IMR-90 (cell line): Measurements from ENCODE around the gene N4BP2. TPM values are rescaled to one million over a fixed set of nuclear protein-coding genes. Genes with fewer than 3 reads are reported as not detected.

ENCODE experiments used
- ATAC-seq: fragments of 200-7000 bp; cut with Tn5 transposase; 2 replicates; pipeline ENCODE4 v1.9.1; 2020; ENCODE audit warnings: low read depth, mild to moderate bottlenecking, moderate library complexity
- BruUV-seq: library from RNA; stranded (reverse); fragments of 400-500 nt; replicated peaks from 2 replicates; lab custom pipeline; 2021; lab: Mats Ljungman, UMichigan
- CTCF ChIA-PET: fragments of 300-600 bp; formaldehyde crosslinking; extraction: SDS; loops from one replicate; lab custom pipeline; 2021; ENCODE audit warnings: antibody characterized with exemption; lab: Yijun Ruan, JAX
- POLR2A ChIA-PET: fragments of 300-600 bp; sonication (Branson Sonifier 250); formaldehyde crosslinking; loops from one replicate; lab custom pipeline; 2022; ENCODE audit warnings: antibody characterized with exemption; ENCODE audit not compliant: unreplicated experiment; lab: Charles Lee
- DNase-seq: peaks from one replicate; pipeline ENCODE4 v3.0.0; 2013
- H2AFZ ChIP-seq: replicated peaks from 2 replicates; pipeline ENCODE3; 2013; ENCODE audit warnings: low read length, mild to moderate bottlenecking; ENCODE audit not compliant: poor library complexity
- H2AK5ac ChIP-seq: 2 replicates; pipeline ENCODE4 v1.6.1; 2013; ENCODE audit warnings: low read depth, low read length, inconsistent platforms
- H2AK9ac ChIP-seq: replicated peaks from 2 replicates; pipeline ENCODE3; 2013; ENCODE audit warnings: mild to moderate bottlenecking, low read depth, low read length, moderate library complexity; ENCODE audit not compliant: poor library complexity
- H2BK120ac ChIP-seq: 2 replicates; pipeline ENCODE4 v1.6.1; 2013; ENCODE audit warnings: low read depth, low read length, inconsistent platforms
- H2BK15ac ChIP-seq: 3 replicates; pipeline ENCODE4 v1.6.1; 2013; ENCODE audit warnings: low read depth, low read length, inconsistent platforms
- H2BK20ac ChIP-seq: 2 replicates; pipeline ENCODE4 v1.6.1; 2013; ENCODE audit warnings: low read depth, mild to moderate bottlenecking, inconsistent platforms, low read length, moderate library complexity
- H2BK5ac ChIP-seq: 2 replicates; pipeline ENCODE4 v1.6.1; 2013; ENCODE audit warnings: mild to moderate bottlenecking, low read depth, low read length, inconsistent platforms; ENCODE audit not compliant: poor library complexity, severe bottlenecking
- H3K14ac ChIP-seq: replicated peaks from 2 replicates; pipeline ENCODE4 v1.6.1; 2013; ENCODE audit warnings: low read depth, low read length, inconsistent platforms
- H3K18ac ChIP-seq: 2 replicates; pipeline ENCODE4 v1.6.1; 2013; ENCODE audit warnings: low read depth, low read length, control low read depth
- H3K23ac ChIP-seq: 2 replicates; pipeline ENCODE4 v1.6.1; 2013; ENCODE audit warnings: low read depth, low read length, inconsistent platforms
- H3K27ac ChIP-seq: 2 replicates; pipeline ENCODE4 v1.5.1; 2013; ENCODE audit warnings: mild to moderate bottlenecking, control low read depth, low read length; ENCODE audit not compliant: insufficient read depth
- H3K27me3 ChIP-seq: 2 replicates; pipeline ENCODE4 v1.6.1; 2013; ENCODE audit warnings: low read length; ENCODE audit not compliant: control insufficient read depth, insufficient read depth
- H3K36me3 ChIP-seq: 2 replicates; pipeline ENCODE4 v1.6.1; 2013; ENCODE audit warnings: low read length, mixed read lengths; ENCODE audit not compliant: control insufficient read depth, insufficient read depth
- H3K4ac ChIP-seq: 2 replicates; pipeline ENCODE4 v1.6.1; 2013; ENCODE audit warnings: low read depth, low read length, inconsistent platforms
- H3K4me1 ChIP-seq: 2 replicates; pipeline ENCODE4 v1.6.1; 2013; ENCODE audit warnings: low read length, mixed read lengths; ENCODE audit not compliant: control insufficient read depth, insufficient read depth
- H3K4me2 ChIP-seq: 2 replicates; pipeline ENCODE4 v1.6.1; 2013; ENCODE audit warnings: low read depth, mild to moderate bottlenecking, control low read depth, low read length, moderate library complexity
- H3K4me3 ChIP-seq: 2 replicates; pipeline ENCODE4 v1.5.1; 2013; ENCODE audit warnings: low read depth, mild to moderate bottlenecking, control low read depth, low read length, moderate library complexity; ENCODE audit not compliant: insufficient read depth
- H3K56ac ChIP-seq: 2 replicates; pipeline ENCODE4 v1.6.1; 2013; ENCODE audit warnings: low read length, inconsistent platforms; ENCODE audit not compliant: insufficient read depth; ENCODE audit errors: extremely low read depth
- H3K79me1 ChIP-seq, 2 experiments: 2 replicates each; pipeline ENCODE4 v1.6.1; 2013; ENCODE audit warnings: low read length in 2 of 2, inconsistent platforms in 1 of 2, low read depth in 1 of 2
- H3K9ac ChIP-seq: 2 replicates; pipeline ENCODE4 v1.6.1; 2013; ENCODE audit warnings: low read depth, low read length, control low read depth
- H3K9me1 ChIP-seq: 2 replicates; pipeline ENCODE4 v1.6.1; 2013; ENCODE audit warnings: low read length, inconsistent platforms; ENCODE audit not compliant: insufficient read depth
- H3K9me3 ChIP-seq: 2 replicates; pipeline ENCODE4 v1.6.1; 2013; ENCODE audit warnings: low read length; ENCODE audit not compliant: control insufficient read depth, insufficient read depth
- H4K20me1 ChIP-seq: 2 replicates; pipeline ENCODE4 v1.6.1; 2013; ENCODE audit warnings: low read length, inconsistent platforms; ENCODE audit not compliant: insufficient read depth
- H4K5ac ChIP-seq: 2 replicates; pipeline ENCODE4 v1.6.1; 2013; ENCODE audit warnings: mild to moderate bottlenecking, low read depth, low read length, control low read depth
- H4K8ac ChIP-seq, 2 experiments: 2 replicates each; pipeline ENCODE4 v1.6.1; 2013; ENCODE audit warnings: low read depth in 2 of 2, low read length in 2 of 2, control low read depth in 1 of 2, inconsistent platforms in 1 of 2
- H4K91ac ChIP-seq: 2 replicates; pipeline ENCODE4 v1.6.1; 2013; ENCODE audit warnings: low read depth, low read length, inconsistent platforms; ENCODE audit not compliant: insufficient read depth
- BHLHE40 ChIP-seq: fragments of 150-350 bp; IDR thresholded peaks from 2 replicates; pipeline ENCODE4 v1.6.1; 2016; ENCODE audit warnings: mild to moderate bottlenecking, low read depth, low read length
- CEBPB ChIP-seq: IDR thresholded peaks from 2 replicates; pipeline ENCODE4 v1.6.1; 2012; ENCODE audit warnings: low read depth, low read length, improper control_type of control experiment
- CHD1 ChIP-seq: IDR thresholded peaks from 2 replicates; pipeline ENCODE4 v1.6.1; 2012; ENCODE audit warnings: low read depth, low read length, improper control_type of control experiment
- FOS ChIP-seq: fragments of 150-350 bp; IDR thresholded peaks from 2 replicates; pipeline ENCODE4 v1.6.1; 2016; ENCODE audit warnings: low read depth, low read length
- MAFK ChIP-seq: IDR thresholded peaks from 2 replicates; pipeline ENCODE4 v1.6.1; 2012; ENCODE audit warnings: low read depth, low read length, improper control_type of control experiment
- MXI1 ChIP-seq: IDR thresholded peaks from 2 replicates; pipeline ENCODE4 v1.6.1; 2012; ENCODE audit warnings: low read depth, mild to moderate bottlenecking, low read length, moderate library complexity, borderline replicate concordance
- NFE2L2 ChIP-seq: fragments of 150-350 bp; IDR thresholded peaks from 2 replicates; pipeline ENCODE4 v1.6.1; 2016; ENCODE audit warnings: low read depth, mild to moderate bottlenecking, low read length
- RAD21 ChIP-seq: IDR thresholded peaks from 2 replicates; pipeline ENCODE4 v1.6.1; 2012; ENCODE audit warnings: low read length, improper control_type of control experiment
- RCOR1 ChIP-seq: IDR thresholded peaks from 2 replicates; pipeline ENCODE4 v1.6.1; 2012; ENCODE audit warnings: mild to moderate bottlenecking, low read length, improper control_type of control experiment; ENCODE audit not compliant: insufficient replicate concordance
- SMC3 ChIP-seq: fragments of 150-350 bp; IDR thresholded peaks from 2 replicates; pipeline ENCODE4 v1.6.1; 2016; ENCODE audit warnings: low read depth, mild to moderate bottlenecking, antibody characterized with exemption, low read length, moderate library complexity
- WGBS, 2 experiments: methylation state at CpG; one replicate each; pipeline versions ENCODE4 v1.1.5 to v1.1.7; 2013; ENCODE audit warnings: missing lambda C conversion rate in 2 of 2; ENCODE audit not compliant: insufficient read length in 1 of 2; ENCODE audit errors: extremely low coverage in 2 of 2; 5-methylcytosine and 5-hydroxymethylcytosine counted together
- dilution Hi-C: fragments of 300-500 bp; cut with HindIII; formaldehyde crosslinking; loops from one replicate; pipeline ENCODE4 v1.14.3; 2018; ENCODE audit warnings: low sequenced_read_pairs; ENCODE audit not compliant: unreplicated experiment
- in situ Hi-C: fragments of 300-500 bp; cut with MboI; formaldehyde crosslinking; loops from 3 replicates; pipeline ENCODE4 v1.14.3; 2019; ENCODE audit warnings: low sequenced_read_pairs, inconsistent platforms, mixed read lengths
- intact Hi-C: fragments of 100-400 bp; cut with micrococcal nuclease; formaldehyde crosslinking; loops from 2 replicates; pipeline ENCODE4 v1.10.0; 2022
- polyA plus RNA-seq, 3 experiments: library from polyadenylated mRNA; depleted of rRNA; stranded (reverse); fragments of >200 nt; gene quantifications; 2 replicates each; pipeline ENCODE4 v1.2.3, GENCODE V29; 2012; ENCODE audit warnings: low replicate concordance in 1 of 3
- total RNA-seq: library from RNA; depleted of rRNA; stranded (reverse); fragments of >200 nt; gene quantifications from 2 replicates; pipeline ENCODE4 v1.2.3, GENCODE V29; 2012
- TF ChIP-seq, protein P1 (sequence below): fragments of 150-350 bp; IDR thresholded peaks from 2 replicates; pipeline ENCODE4 v1.6.1; 2016; ENCODE audit warnings: low read depth, mild to moderate bottlenecking, low read length, moderate library complexity, borderline replicate concordance
- TF ChIP-seq, protein P2 (sequence below): conservative IDR thresholded peaks from 2 replicates; pipeline ENCODE4 v1.5.1; 2012; ENCODE audit warnings: mild to moderate bottlenecking, low read depth, low read length, improper control_type of control experiment

N4BP2 gene
- total and polyA plus RNA-seq, 2 of the 4 experiments (the other 2 are of a cell fraction) = 0.84 to 2.2 TPM

DNA sequence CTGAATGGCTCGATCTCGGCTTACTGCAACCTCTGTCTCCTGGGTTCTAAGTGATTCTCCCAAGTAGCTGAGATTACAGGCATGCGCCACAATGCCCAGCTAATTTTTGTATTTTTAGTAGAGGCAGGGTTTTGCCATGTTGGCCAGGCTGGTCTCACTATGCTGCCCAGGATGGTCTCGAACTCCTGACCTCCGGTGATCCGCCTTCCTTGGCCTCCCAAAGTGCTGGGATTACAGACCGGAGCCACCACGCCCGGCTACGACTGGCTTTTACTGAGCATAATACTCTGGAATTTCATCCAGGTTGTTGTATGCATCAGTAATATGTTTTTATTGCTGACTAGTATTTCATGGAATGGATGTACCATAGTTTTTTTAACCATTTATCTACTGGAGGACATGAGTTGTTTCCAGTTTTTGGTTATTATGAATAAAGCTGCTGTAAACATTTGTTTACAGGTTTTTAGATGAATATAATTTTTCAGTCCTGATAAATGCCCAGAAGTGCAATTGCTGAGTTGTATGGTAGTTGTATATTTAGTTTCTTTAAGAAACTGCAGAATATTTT is 31.2 kb downstream of the N4BP2 start:
- dilution Hi-C loops = no loop called here
- no peaks in the 10 kb centered on the region for H3K79me1 ChIP-seq
- no peaks in the 10 kb centered on the region for H4K20me1 ChIP-seq
- intact Hi-C loops = no loop called here
- no peaks in the 10 kb centered on the region; the same call in 1 of the 2 replicates for H3K9me3 ChIP-seq
- H3K18ac ChIP-seq = no peak overlapping the region
- no peak overlapping the region for H3K4me3 ChIP-seq
- H4K8ac ChIP-seq = no peak overlapping the region
- no peak overlapping the region for H3K9ac ChIP-seq
- TF ChIP-seq RCOR1 (no peak), RAD21 (no peak), MXI1 (no peak), FOS (no peak), CHD1 (no peak), NFE2L2 (no peak), SMC3 (no peak), BHLHE40 (no peak), CEBPB (no peak), MAFK (no peak)
- TF ChIP-seq, protein P1, sequence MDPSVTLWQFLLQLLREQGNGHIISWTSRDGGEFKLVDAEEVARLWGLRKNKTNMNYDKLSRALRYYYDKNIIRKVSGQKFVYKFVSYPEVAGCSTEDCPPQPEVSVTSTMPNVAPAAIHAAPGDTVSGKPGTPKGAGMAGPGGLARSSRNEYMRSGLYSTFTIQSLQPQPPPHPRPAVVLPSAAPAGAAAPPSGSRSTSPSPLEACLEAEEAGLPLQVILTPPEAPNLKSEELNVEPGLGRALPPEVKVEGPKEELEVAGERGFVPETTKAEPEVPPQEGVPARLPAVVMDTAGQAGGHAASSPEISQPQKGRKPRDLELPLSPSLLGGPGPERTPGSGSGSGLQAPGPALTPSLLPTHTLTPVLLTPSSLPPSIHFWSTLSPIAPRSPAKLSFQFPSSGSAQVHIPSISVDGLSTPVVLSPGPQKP = no peak
- TF ChIP-seq, protein P2, sequence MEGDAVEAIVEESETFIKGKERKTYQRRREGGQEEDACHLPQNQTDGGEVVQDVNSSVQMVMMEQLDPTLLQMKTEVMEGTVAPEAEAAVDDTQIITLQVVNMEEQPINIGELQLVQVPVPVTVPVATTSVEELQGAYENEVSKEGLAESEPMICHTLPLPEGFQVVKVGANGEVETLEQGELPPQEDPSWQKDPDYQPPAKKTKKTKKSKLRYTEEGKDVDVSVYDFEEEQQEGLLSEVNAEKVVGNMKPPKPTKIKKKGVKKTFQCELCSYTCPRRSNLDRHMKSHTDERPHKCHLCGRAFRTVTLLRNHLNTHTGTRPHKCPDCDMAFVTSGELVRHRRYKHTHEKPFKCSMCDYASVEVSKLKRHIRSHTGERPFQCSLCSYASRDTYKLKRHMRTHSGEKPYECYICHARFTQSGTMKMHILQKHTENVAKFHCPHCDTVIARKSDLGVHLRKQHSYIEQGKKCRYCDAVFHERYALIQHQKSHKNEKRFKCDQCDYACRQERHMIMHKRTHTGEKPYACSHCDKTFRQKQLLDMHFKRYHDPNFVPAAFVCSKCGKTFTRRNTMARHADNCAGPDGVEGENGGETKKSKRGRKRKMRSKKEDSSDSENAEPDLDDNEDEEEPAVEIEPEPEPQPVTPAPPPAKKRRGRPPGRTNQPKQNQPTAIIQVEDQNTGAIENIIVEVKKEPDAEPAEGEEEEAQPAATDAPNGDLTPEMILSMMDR = no peak
- no peak overlapping the region for H3K14ac ChIP-seq
- ChIA-PET POLR2A (no interaction called here), CTCF (interaction anchor here (0.9 kb wide), 1 partner anchor 13 kb away, joined by 3 read pairs; no protein-coding TSS in a partner anchor)
- no peak overlapping the region for H2AFZ ChIP-seq
- BruUV-seq = no TSS peak
- no peak overlapping the region for H2AK9ac ChIP-seq
- no peak overlapping the region for H2AK5ac ChIP-seq
- no peak overlapping the region for H3K4me2 ChIP-seq
- H2BK5ac ChIP-seq = no peak overlapping the region
- H2BK120ac ChIP-seq = no peak overlapping the region
- H2BK20ac ChIP-seq = no peak overlapping the region
- H3K23ac ChIP-seq = no peak overlapping the region
- H3K9me1 ChIP-seq = no peaks in the 10 kb centered on the region
- no peak overlapping the region for H4K5ac ChIP-seq
- ATAC-seq (no peak), DNase-seq (no peak)
- in situ Hi-C loops = no loop called here
- H2BK15ac ChIP-seq = no peak overlapping the region
- no peak overlapping the region for H3K27ac ChIP-seq
- no peaks in the 10 kb centered on the region for H3K27me3 ChIP-seq
- no peaks in the 10 kb centered on the region for H3K4me1 ChIP-seq
- H3K4ac ChIP-seq = no peak overlapping the region
- H3K56ac ChIP-seq = no peak overlapping the region
- 100% methylated on average over 1 of the region's 10 CpGs; no CpG with 5 or more reads in 1 of the 2 experiments for WGBS, 2 experiments
- no peak overlapping the region for H4K91ac ChIP-seq
- no peaks in the 10 kb centered on the region for H3K36me3 ChIP-seq
